Measurements from ENCODE around the gene SLC16A3.

DNA sequence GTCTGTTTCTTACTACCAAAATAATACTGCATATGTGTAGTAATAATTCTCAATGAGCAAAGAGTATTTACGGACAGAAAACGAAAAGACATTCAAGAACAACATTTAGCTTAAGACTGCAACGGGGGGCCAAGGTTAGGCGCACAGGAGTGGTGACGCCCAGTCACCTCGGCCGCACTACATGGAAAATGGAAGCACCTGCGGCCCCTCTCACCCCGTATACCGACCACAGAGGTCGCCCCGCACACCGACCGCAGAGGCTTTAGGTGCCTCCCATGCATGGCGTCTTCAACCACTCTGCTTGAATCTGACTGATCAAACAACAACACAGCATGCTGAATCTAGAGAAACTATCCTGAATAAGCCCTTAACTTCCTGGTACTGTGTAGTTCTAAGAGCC, 42.6 kb upstream of the SLC16A3 start:
- TF ChIP-seq, protein P1, sequence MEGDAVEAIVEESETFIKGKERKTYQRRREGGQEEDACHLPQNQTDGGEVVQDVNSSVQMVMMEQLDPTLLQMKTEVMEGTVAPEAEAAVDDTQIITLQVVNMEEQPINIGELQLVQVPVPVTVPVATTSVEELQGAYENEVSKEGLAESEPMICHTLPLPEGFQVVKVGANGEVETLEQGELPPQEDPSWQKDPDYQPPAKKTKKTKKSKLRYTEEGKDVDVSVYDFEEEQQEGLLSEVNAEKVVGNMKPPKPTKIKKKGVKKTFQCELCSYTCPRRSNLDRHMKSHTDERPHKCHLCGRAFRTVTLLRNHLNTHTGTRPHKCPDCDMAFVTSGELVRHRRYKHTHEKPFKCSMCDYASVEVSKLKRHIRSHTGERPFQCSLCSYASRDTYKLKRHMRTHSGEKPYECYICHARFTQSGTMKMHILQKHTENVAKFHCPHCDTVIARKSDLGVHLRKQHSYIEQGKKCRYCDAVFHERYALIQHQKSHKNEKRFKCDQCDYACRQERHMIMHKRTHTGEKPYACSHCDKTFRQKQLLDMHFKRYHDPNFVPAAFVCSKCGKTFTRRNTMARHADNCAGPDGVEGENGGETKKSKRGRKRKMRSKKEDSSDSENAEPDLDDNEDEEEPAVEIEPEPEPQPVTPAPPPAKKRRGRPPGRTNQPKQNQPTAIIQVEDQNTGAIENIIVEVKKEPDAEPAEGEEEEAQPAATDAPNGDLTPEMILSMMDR (IDR thresholded peaks at IDR 0.05) = no peak
- no peak for TF ChIP-seq EP300 (IDR thresholded peaks at IDR 0.05)

Measured in gastroesophageal sphincter (tissue), 3 donors.